Sigmoid colon (tissue), 7 donors: ENCODE data around the gene DIPK1B. TPM values are rescaled to one million over a fixed set of nuclear protein-coding genes. Genes with fewer than 3 reads are reported as not detected.

ENCODE experiments used
- DNase-seq: peaks from one replicate; pipeline ENCODE4 v3.0.0-alpha.2; 2019
- H3K27ac ChIP-seq, 4 donors: fragments of 200-600 bp; sonication (generic); one replicate each; pipeline ENCODE4 v1.5.1; 2016 to 2019; ENCODE audit warnings: mild to moderate bottlenecking in 1 of 4
- H3K27me3 ChIP-seq, 3 donors: fragments of 200-600 bp; sonication (generic); one replicate each; pipeline ENCODE4 v1.5.1; 2019; ENCODE audit warnings: mild to moderate bottlenecking in 1 of 3
- H3K36me3 ChIP-seq, 4 donors: fragments of 200-600 bp; sonication (generic); one replicate each; pipeline ENCODE4 v1.5.1; 2016 to 2019
- H3K4me1 ChIP-seq, 4 donors: fragments of 200-600 bp; sonication (generic); one replicate each; pipeline ENCODE4 v1.5.1; 2017 to 2019
- H3K4me3 ChIP-seq, 4 donors: fragments of 200-600 bp; sonication (generic); one replicate each; pipeline ENCODE4 v1.5.1; 2017 to 2019; ENCODE audit warnings: mild to moderate bottlenecking in 2 of 4, moderate library complexity in 1 of 4
- H3K9me3 ChIP-seq, 4 donors: fragments of 200-600 bp in 3 of 4; sonication (generic) in 3 of 4; one replicate each; pipeline versions ENCODE4 v1.5.1 to v1.6.1; 2013 to 2019
- EP300 ChIP-seq, 4 donors: sonication (generic); formaldehyde crosslinking; IDR thresholded peaks; one replicate each; pipeline ENCODE4 v1.6.1; 2017; ENCODE audit warnings: antibody characterized with exemption in 4 of 4
- POLR2A ChIP-seq, 2 donors: fragments of 450-650 bp; IDR thresholded peaks; one replicate each; pipeline ENCODE4 v1.6.1; 2016; ENCODE audit warnings: antibody characterized with exemption in 2 of 2, mild to moderate bottlenecking in 2 of 2, moderate library complexity in 2 of 2
- POLR2AphosphoS5 ChIP-seq, 4 donors: sonication (generic); formaldehyde crosslinking; IDR thresholded peaks; one replicate each; pipeline ENCODE4 v1.6.1; 2017; ENCODE audit warnings: antibody characterized with exemption in 4 of 4
- WGBS, 2 donors: extraction: QIAGEN DNeasy Blood & Tissue Kit; methylation state at CpG; one replicate each; pipeline ENCODE4 v1.1.7; 2013; 5-methylcytosine and 5-hydroxymethylcytosine counted together
- intact Hi-C: fragments of 100-400 bp; cut with DNase I; formaldehyde crosslinking; loops from one replicate; pipeline ENCODE4 v1.15.1; 2023
- polyA plus RNA-seq, 3 donors: library from polyadenylated mRNA; stranded (reverse); fragments of 200-250 nt; gene quantifications; one replicate each; pipeline ENCODE4 v1.2.3, GENCODE V29; 2013
- total RNA-seq, 4 donors: library from RNA; depleted of rRNA; stranded (reverse); fragments of >200 nt; gene quantifications; one replicate each; pipeline ENCODE4 v1.1.0, GENCODE V29; 2016
- TF ChIP-seq, protein P1 (sequence below), 4 experiments: fragments of 450-650 bp in 3 of 4; fragments of 200-600 bp in 1 of 4; IDR thresholded peaks; one replicate each; pipeline ENCODE4 v1.5.1; 2016 to 2019; ENCODE audit warnings: antibody characterized with exemption in 4 of 4, mild to moderate bottlenecking in 3 of 4, moderate library complexity in 2 of 4
- donor health status: healthy with polysubstance abuse.
- donor health status: Bipolar disorder and iron deficiency.
- donor health status: healthy.

DIPK1B gene
- total and polyA plus RNA-seq, 7 donors = 0.23 to 18.3 (median 9.6) TPM

DNA sequence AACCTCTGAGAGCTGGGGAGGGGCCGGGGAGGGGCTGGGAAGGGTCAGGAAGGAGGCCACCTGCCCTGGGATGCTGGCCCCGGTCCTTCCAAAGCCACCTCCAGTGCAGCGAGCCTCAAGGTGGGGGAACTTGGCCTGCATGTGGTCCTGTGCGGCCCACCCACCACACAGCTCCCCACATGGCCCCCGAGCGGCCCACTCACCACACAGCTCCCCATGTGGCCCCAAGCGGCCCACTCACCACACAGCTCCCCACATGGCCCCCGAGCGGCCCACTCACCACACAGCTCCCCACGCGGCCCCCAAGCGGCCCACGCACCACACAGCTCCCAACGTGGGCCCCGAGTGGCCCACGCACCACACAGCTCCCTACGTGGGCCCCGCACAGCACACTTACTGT is 32.4 kb downstream of the DIPK1B start:
- Histone ChIP-seq H3K9me3 (no peaks in the 10 kb centered on the region), H3K27me3 (peaks cover 26 to 53% (median 34%) of the 10 kb centered on the region in 3 donors), H3K36me3 (no peaks in the 10 kb centered on the region), H3K27ac (peak overlapping the region in 1 of 4 donors; percentile 46), H3K4me3 (no peak overlapping the region), H3K4me1 (peaks cover 0 to 14% (median 10%) of the 10 kb centered on the region in 4 donors)
- no peak for DNase-seq
- no peak for TF ChIP-seq POLR2AphosphoS5 (IDR thresholded peaks at IDR 0.05)
- TF ChIP-seq POLR2A (IDR thresholded peaks at IDR 0.05) = no peak
- TF ChIP-seq, protein P1, sequence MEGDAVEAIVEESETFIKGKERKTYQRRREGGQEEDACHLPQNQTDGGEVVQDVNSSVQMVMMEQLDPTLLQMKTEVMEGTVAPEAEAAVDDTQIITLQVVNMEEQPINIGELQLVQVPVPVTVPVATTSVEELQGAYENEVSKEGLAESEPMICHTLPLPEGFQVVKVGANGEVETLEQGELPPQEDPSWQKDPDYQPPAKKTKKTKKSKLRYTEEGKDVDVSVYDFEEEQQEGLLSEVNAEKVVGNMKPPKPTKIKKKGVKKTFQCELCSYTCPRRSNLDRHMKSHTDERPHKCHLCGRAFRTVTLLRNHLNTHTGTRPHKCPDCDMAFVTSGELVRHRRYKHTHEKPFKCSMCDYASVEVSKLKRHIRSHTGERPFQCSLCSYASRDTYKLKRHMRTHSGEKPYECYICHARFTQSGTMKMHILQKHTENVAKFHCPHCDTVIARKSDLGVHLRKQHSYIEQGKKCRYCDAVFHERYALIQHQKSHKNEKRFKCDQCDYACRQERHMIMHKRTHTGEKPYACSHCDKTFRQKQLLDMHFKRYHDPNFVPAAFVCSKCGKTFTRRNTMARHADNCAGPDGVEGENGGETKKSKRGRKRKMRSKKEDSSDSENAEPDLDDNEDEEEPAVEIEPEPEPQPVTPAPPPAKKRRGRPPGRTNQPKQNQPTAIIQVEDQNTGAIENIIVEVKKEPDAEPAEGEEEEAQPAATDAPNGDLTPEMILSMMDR (IDR thresholded peaks at IDR 0.05) = no peak
- no peak for TF ChIP-seq EP300 (IDR thresholded peaks at IDR 0.05)
- intact Hi-C loops = no loop called here
- 88% methylated on average over 18 of the region's 18 CpGs for WGBS, 2 donors

DNA sequence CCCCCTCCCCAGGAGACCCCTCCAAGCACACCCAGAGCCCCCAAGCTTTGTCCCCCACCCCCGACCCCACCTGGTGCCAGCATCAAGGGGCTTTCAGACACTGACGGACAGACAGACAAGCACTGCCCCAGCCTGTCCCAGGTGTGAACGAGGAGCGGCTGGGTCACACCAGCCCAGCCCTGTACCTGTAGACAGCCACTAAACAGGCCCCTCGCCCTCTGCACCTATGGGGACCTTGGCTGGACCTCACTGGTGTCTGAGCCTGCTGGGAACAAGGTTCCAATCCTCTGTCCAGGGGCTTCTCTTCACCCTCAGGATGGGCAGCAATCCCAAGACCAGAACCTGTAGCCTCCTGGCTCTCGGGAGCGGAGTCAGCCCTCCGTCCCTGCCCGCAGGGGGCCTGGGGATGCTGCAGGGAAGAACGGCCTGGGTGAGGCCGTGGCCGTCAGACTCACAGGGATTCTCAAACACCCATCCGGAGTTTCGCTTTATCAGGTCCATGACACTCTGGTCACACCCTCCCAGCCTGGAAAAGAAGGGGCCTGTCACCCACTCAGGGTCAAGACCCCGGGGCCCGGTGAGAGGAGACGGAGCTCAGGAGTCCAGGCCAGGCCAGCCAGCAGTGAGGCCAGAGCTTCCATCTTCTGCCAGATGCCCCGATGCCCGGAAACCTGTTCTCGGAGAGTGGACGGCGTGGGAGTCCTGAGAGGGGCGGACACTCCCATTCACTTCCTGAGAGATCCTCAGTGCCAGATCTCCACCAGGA is 33.2 kb downstream of the DIPK1B start:
- H3K27me3 ChIP-seq = peaks cover 26 to 47% (median 34%) of the 10 kb centered on the region in 3 donors
- intact Hi-C loops = no loop called here
- TF ChIP-seq, protein P1 (IDR thresholded peaks at IDR 0.05) = no peak
- TF ChIP-seq POLR2A (IDR thresholded peaks at IDR 0.05) (no peak), EP300 (IDR thresholded peaks at IDR 0.05) (no peak), POLR2AphosphoS5 (IDR thresholded peaks at IDR 0.05) (no peak)
- peak overlapping the region in 1 of 4 donors; percentile 46 for H3K27ac ChIP-seq
- peaks cover 0 to 14% (median 10%) of the 10 kb centered on the region in 4 donors for H3K4me1 ChIP-seq
- no peaks in the 10 kb centered on the region for H3K36me3 ChIP-seq
- no peak for DNase-seq
- H3K4me3 ChIP-seq = no peak overlapping the region
- no peaks in the 10 kb centered on the region for H3K9me3 ChIP-seq
- 79 to 87% methylated on average over 23 of the region's 23 CpGs for WGBS, 2 donors

DNA sequence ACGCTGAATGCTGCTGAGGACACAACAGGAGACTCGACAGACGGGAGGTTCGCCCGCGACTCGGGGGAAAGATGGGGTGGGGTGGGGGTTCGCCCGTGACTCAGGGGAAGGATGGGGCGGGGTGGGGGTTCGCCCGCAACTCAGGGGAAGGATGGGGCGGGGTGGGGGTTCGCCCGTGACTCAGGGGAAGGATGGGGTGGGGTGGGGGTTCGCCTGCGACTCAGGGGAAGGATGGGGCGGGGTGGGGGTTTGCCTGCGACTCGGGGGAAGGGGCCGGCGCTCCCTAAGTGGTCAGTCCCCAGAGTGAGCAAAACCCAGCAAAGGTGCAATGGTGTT is 33.8 kb downstream of the DIPK1B start:
- H3K27me3 ChIP-seq = peaks cover 22 to 42% (median 34%) of the 10 kb centered on the region in 3 donors
- H3K36me3 ChIP-seq = no peaks in the 10 kb centered on the region
- DNase-seq = no peak
- WGBS, 2 donors = 73 to 77% methylated on average over 22 of the region's 22 CpGs
- peaks cover 0 to 10% (median 5%) of the 10 kb centered on the region in 4 donors for H3K4me1 ChIP-seq
- TF ChIP-seq EP300 (IDR thresholded peaks at IDR 0.05) (no peak), POLR2A (IDR thresholded peaks at IDR 0.05) (no peak), POLR2AphosphoS5 (IDR thresholded peaks at IDR 0.05) (no peak)
- TF ChIP-seq, protein P1 (IDR thresholded peaks at IDR 0.05) = no peak
- intact Hi-C loops = no loop called here
- no peak overlapping the region for H3K27ac ChIP-seq
- H3K4me3 ChIP-seq = no peak overlapping the region
- H3K9me3 ChIP-seq = no peaks in the 10 kb centered on the region

DNA sequence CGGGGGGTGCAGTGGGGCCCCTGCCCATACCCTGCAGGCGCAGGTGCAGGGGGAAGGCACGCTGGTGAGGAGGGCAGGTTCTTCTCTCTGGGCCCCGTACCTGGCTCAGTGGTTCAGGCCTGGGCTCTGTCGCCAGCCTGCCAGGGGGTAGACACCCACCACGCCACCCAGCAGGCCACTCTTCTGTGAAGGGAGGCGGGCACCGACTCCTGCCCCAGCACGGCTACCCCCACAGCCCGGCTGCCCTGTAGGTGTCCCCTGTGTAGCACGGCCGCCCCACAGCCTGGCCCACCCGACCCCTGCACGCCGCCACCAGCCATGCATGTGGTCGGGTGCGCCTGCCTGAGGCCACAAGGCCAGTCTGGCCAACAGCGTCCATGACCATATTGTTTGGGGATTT is 34.2 kb downstream of the DIPK1B start:
- DNase-seq = no peak
- no peaks in the 10 kb centered on the region for H3K36me3 ChIP-seq
- peaks cover 17 to 37% (median 32%) of the 10 kb centered on the region in 3 donors for H3K27me3 ChIP-seq
- H3K9me3 ChIP-seq = no peaks in the 10 kb centered on the region
- no peak overlapping the region for H3K4me3 ChIP-seq
- H3K27ac ChIP-seq = no peak overlapping the region
- no peak for TF ChIP-seq EP300 (IDR thresholded peaks at IDR 0.05)
- peaks cover 0 to 5% (median under 1%) of the 10 kb centered on the region in 4 donors for H3K4me1 ChIP-seq
- WGBS, 2 donors = 90 to 93% methylated on average over 18 of the region's 18 CpGs
- intact Hi-C loops = no loop called here

DNA sequence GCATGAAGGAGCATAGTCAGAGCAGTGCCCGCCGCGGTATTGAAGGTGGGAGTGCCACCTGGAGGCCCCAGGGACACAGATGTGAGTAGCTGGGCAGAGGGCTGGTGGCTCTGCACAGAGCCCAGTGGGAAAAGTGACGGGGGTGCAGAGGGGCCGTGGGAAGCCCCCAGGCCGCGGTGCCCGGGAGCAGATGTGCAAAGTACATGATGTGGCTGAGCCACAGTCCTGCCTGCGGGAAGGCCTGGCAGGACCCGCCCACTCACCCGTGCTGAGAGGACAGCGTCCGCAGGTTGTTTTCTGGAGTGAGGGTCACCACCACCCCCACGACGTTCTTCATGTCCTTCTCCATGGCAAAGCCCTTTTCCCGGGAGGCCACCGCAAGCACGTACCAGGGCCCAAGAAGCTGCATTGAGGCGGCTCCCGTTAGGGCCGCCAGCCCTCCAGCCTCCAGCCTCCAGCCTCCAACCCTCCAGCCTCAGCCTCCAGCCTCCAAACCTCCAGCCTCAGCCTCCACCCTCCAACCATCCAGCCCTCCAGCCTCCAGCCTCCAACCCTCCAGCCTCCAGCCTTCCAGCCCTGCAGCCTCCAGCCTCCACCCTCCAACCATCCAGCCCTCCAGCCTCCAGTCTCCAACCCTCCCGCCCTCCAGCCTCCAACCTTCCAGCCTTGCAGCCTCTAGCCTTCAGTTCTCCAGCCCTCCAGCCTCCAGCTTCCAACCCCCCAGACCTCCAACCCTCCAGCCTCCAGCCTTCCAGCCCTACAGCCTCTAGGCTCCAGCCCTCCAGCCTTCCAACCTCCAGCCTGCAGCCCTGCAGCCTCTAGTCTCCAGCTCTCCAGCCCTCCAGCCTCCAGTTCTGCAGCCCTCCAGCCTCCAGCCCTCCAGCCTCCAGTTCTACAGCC is 35.0 kb downstream of the DIPK1B start:
- Histone ChIP-seq H3K4me3 (no peak overlapping the region), H3K4me1 (no peaks in the 10 kb centered on the region), H3K27ac (no peak overlapping the region), H3K27me3 (peaks cover 9 to 29% (median 24%) of the 10 kb centered on the region in 3 donors), H3K9me3 (peaks cover 0 to 5% (median 0%) of the 10 kb centered on the region in 4 donors), H3K36me3 (no peaks in the 10 kb centered on the region)
- 78 to 85% methylated on average over 22 of the region's 22 CpGs for WGBS, 2 donors
- intact Hi-C loops = no loop called here
- TF ChIP-seq POLR2AphosphoS5 (IDR thresholded peaks at IDR 0.05) = no peak
- no peak for TF ChIP-seq EP300 (IDR thresholded peaks at IDR 0.05)
- TF ChIP-seq, protein P1 (IDR thresholded peaks at IDR 0.05) = no peak
- TF ChIP-seq POLR2A (IDR thresholded peaks at IDR 0.05) = no peak
- no peak for DNase-seq
